ENCODE measurements around the gene IFT81. TPM values are rescaled to one million over a fixed set of nuclear protein-coding genes. Genes with fewer than 3 reads are reported as not detected.
A peak's percentile ranks its signal among the peaks of the same experiment; 100 is the strongest.

The IFT81 gene
- total and polyA plus RNA-seq, 11 donors: 4.3 to 9.8 (median 8.5) TPM

DNA sequence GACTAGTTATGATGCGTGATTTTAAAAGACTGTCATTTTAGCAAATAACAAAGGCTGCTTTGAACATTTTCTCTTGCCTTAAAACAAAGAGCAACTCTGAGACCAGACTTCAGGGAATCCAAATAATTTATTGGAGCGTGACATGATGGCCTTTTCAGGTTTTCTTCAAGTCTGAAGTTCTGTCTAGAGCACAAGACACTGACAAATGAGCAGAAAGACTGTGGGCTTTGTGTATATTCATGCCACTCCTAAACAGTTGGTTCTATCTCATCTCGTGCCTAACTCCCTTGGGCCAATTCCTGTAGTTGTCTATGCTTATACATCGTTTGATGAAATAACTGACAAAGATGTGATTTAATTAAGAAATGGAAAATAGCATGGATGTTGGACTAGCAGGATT, 47.5 kb downstream of the IFT81 start:
- no peak for ATAC-seq
- TF ChIP-seq, protein P1, sequence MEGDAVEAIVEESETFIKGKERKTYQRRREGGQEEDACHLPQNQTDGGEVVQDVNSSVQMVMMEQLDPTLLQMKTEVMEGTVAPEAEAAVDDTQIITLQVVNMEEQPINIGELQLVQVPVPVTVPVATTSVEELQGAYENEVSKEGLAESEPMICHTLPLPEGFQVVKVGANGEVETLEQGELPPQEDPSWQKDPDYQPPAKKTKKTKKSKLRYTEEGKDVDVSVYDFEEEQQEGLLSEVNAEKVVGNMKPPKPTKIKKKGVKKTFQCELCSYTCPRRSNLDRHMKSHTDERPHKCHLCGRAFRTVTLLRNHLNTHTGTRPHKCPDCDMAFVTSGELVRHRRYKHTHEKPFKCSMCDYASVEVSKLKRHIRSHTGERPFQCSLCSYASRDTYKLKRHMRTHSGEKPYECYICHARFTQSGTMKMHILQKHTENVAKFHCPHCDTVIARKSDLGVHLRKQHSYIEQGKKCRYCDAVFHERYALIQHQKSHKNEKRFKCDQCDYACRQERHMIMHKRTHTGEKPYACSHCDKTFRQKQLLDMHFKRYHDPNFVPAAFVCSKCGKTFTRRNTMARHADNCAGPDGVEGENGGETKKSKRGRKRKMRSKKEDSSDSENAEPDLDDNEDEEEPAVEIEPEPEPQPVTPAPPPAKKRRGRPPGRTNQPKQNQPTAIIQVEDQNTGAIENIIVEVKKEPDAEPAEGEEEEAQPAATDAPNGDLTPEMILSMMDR (IDR thresholded peaks at IDR 0.05): no peak
- no peak for TF ChIP-seq POLR2A (IDR thresholded peaks at IDR 0.05)
- Histone ChIP-seq H3K36me3 (peaks cover 0 to 14% (median 3%) of the 10 kb centered on the region in 9 donors), H3K4me1 (peaks cover 0 to 42% (median 12%) of the 10 kb centered on the region in 12 donors), H3K27ac (peak overlapping the region; percentile 1 to 74 (median 63)), H3K4me3 (no peak overlapping the region), H3K27me3 (no peaks in the 10 kb centered on the region), H3K9me3 (no peaks in the 10 kb centered on the region)
- intact Hi-C loops (cut with DNase I): loop anchor here in 2 of 10 donors (10.0 kb wide), 2 partner anchors 67 to 73 kb away; no protein-coding TSS in a partner anchor
- WGBS, 4 donors: 73 to 84% (median 80%) methylated on average over 4 of the region's 4 CpGs
- DNase-seq: no peak

GRCh38 chr12:110174373-110174996, 50.3 kb downstream of the IFT81 start:
- H3K4me3 ChIP-seq: no peak overlapping the region
- intact Hi-C loops (cut with DNase I): loop anchor here in 2 of 10 donors (10.0 kb wide), 2 partner anchors 70 kb away; no protein-coding TSS in a partner anchor
- no peak for TF ChIP-seq POLR2A (IDR thresholded peaks at IDR 0.05)
- TF ChIP-seq, protein P1 (IDR thresholded peaks at IDR 0.05): no peak
- no peak for ATAC-seq
- H3K27ac ChIP-seq: peak overlapping the region in 2 of 12 donors; percentile 2 to 20
- WGBS, 4 donors: 75 to 84% (median 81%) methylated on average over 6 of the region's 6 CpGs
- H3K4me1 ChIP-seq: peaks cover 0 to 44% (median 12%) of the 10 kb centered on the region in 12 donors
- no peaks in the 10 kb centered on the region for H3K9me3 ChIP-seq
- no peaks in the 10 kb centered on the region for H3K27me3 ChIP-seq
- DNase-seq: no peak
- H3K36me3 ChIP-seq: no peaks in the 10 kb centered on the region

DNA sequence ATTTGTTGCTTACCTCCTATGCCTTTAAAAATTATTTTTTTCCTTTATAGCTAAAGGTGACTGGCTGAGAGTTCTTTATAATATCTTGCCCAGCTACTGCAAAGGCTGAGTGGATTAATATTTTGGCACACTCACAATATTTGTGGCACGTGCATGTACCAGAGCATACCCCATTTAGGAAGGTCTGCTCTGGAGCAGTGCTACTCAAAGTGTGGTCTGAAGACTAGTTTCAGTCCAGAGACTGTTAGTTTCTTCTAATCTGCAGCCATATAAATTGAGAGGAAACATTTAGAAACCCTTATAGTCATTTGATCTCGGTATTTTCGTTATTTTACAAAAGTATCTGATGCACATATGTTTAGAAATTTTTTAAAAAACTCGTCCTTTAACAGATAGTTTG, 51.0 kb downstream of the IFT81 start:
- H3K36me3 ChIP-seq: no peaks in the 10 kb centered on the region
- no peak for TF ChIP-seq POLR2A (IDR thresholded peaks at IDR 0.05)
- TF ChIP-seq, protein P1 (IDR thresholded peaks at IDR 0.05): no peak
- intact Hi-C loops (cut with DNase I): loop anchor here in 3 of 10 donors (5.0 to 10.0 kb wide), 3 partner anchors 68 to 70 kb away; no protein-coding TSS in a partner anchor
- 76 to 81% (median 78%) methylated on average over 4 of the region's 4 CpGs for WGBS, 4 donors
- H3K27ac ChIP-seq: peak overlapping the region in 2 of 12 donors; percentile 2 to 20
- H3K9me3 ChIP-seq: no peaks in the 10 kb centered on the region
- no peaks in the 10 kb centered on the region for H3K27me3 ChIP-seq
- H3K4me1 ChIP-seq: peaks cover 0 to 43% (median 12%) of the 10 kb centered on the region in 12 donors
- ATAC-seq (no peak), DNase-seq (no peak)
- no peak overlapping the region for H3K4me3 ChIP-seq

- WGBS, 4 donors: 75 to 83% (median 79%) methylated on average over 1 of the region's 1 CpG
- TF ChIP-seq POLR2A (IDR thresholded peaks at IDR 0.05): no peak
- TF ChIP-seq, protein P1 (IDR thresholded peaks at IDR 0.05): no peak
- H3K36me3 ChIP-seq: peaks cover 0 to 8% (median 0%) of the 10 kb centered on the region in 9 donors
- no peak overlapping the region for H3K4me3 ChIP-seq
- DNase-seq (peak in 1 of 5 donors; percentile 11), ATAC-seq (peak; percentile 47 to 73 (median 64))
- no peaks in the 10 kb centered on the region for H3K9me3 ChIP-seq
- intact Hi-C loops (cut with DNase I): loop anchor here in 3 of 10 donors (5.0 to 10.0 kb wide), 3 partner anchors 68 to 72 kb away; no protein-coding TSS in a partner anchor
- no peaks in the 10 kb centered on the region for H3K27me3 ChIP-seq
- peak overlapping the region in 7 of 12 donors; percentile 6 to 57 (median 26) for H3K27ac ChIP-seq
- peaks cover 0 to 39% (median 7%) of the 10 kb centered on the region in 12 donors for H3K4me1 ChIP-seq
Observed at GRCh38 chr12:110176745-110177144, 52.6 kb downstream of the IFT81 start.
